HG03460 (cell line): ENCODE results near the gene CTBP2.
"Not testable (repeated sequence)": the region's sequence is repeated elsewhere in the genome, so short reads cannot be mapped to it uniquely, and the experiment has no call there.

Experiments
- ATAC-seq: cut with Tn5 transposase; IDR thresholded peaks from one replicate; pipeline ENCODE4 v1.9.1; 2021; ENCODE audit not compliant: unreplicated experiment

CTBP2 gene

GRCh38 chr10:125187238-125188194 is 27.2 kb upstream of the CTBP2 start:
- no peak for ATAC-seq

- no peak for ATAC-seq
Measured at GRCh38 chr10:125186431-125187170, 26.2 kb upstream of the CTBP2 start.

- not testable (repeated sequence) for ATAC-seq
Measured at GRCh38 chr10:125179107-125179506, 18.7 kb upstream of the CTBP2 start.

GRCh38 chr10:125177641-125178640 is 17.6 kb upstream of the CTBP2 start:
- ATAC-seq, result no peak

GRCh38 chr10:125175807-125176206 is 15.4 kb upstream of the CTBP2 start:
- no peak for ATAC-seq

GRCh38 chr10:125174360-125174759 is 14.0 kb upstream of the CTBP2 start:
- no peak for ATAC-seq

- ATAC-seq, result no peak
Measured at GRCh38 chr10:125172694-125173093, 12.3 kb upstream of the CTBP2 start.

GRCh38 chr10:125171402-125172306 is 11.3 kb upstream of the CTBP2 start:
- no peak for ATAC-seq

- ATAC-seq, result no peak
Measured at GRCh38 chr10:125169915-125170314, 9.6 kb upstream of the CTBP2 start.

GRCh38 chr10:125169279-125169678 is 8.9 kb upstream of the CTBP2 start:
- ATAC-seq, result no peak

- no peak for ATAC-seq
Measured at GRCh38 chr10:125166658-125167057, 6.3 kb upstream of the CTBP2 start.

- no peak for ATAC-seq
Measured at GRCh38 chr10:125165584-125166573, 5.5 kb upstream of the CTBP2 start.

GRCh38 chr10:125164421-125164820 is 4.1 kb upstream of the CTBP2 start:
- ATAC-seq, result no peak

GRCh38 chr10:125163803-125164202 is 3.4 kb upstream of the CTBP2 start:
- no peak for ATAC-seq

GRCh38 chr10:125163312-125163711 is 2.9 kb upstream of the CTBP2 start:
- ATAC-seq, result not testable (repeated sequence)

GRCh38 chr10:125162120-125162931 is 2.0 kb upstream of the CTBP2 start:
- no peak for ATAC-seq

GRCh38 chr10:125161707-125162119 is 1.4 kb upstream of the CTBP2 start:
- ATAC-seq, result no peak
